Activated CD8-positive, alpha-beta T cell treated with anti-CD3 and anti-CD28 coated beads for 36 hours (primary cell): ENCODE results near the gene FMC1. TPM values are rescaled to one million over a fixed set of nuclear protein-coding genes. Genes with fewer than 3 reads are reported as not detected.

ENCODE experiments used
- ATAC-seq: fragments of 200-7000 bp; cut with Tn5 transposase; one replicate; pipeline ENCODE4 v1.10.0; 2021; ENCODE audit warnings: mild to moderate bottlenecking, moderate library complexity
- CTCF ChIA-PET: fragments of 350-600 bp; sonication (Branson Sonifier 250); formaldehyde crosslinking; loops from one replicate; lab custom pipeline; 2021; ENCODE audit warnings: antibody characterized with exemption; lab: Charles Lee
- POLR2A ChIA-PET: fragments of 350-600 bp; sonication (Branson Sonifier 250); formaldehyde crosslinking; loops from one replicate; lab custom pipeline; 2021; ENCODE audit warnings: antibody characterized with exemption; lab: Charles Lee
- DNase-seq: peaks from one replicate; pipeline ENCODE4 v3.0.0-alpha.2; 2020
- H3K27ac Mint-ChIP-seq: one replicate; pipeline ENCODE4 v1.8.0; 2021; ENCODE audit warnings: mild to moderate bottlenecking, mixed read lengths
- H3K27me3 Mint-ChIP-seq: one replicate; pipeline ENCODE4 v1.8.0; 2021; ENCODE audit warnings: mixed read lengths
- H3K36me3 Mint-ChIP-seq: one replicate; pipeline ENCODE4 v1.8.0; 2021; ENCODE audit warnings: low read depth, mixed read lengths
- H3K4me1 Mint-ChIP-seq: one replicate; pipeline ENCODE4 v1.8.0; 2021; ENCODE audit warnings: low read depth, mixed read lengths
- H3K4me3 Mint-ChIP-seq: one replicate; pipeline ENCODE4 v1.8.0; 2021; ENCODE audit warnings: mild to moderate bottlenecking, moderate library complexity, mixed read lengths
- H3K9me3 Mint-ChIP-seq: one replicate; pipeline ENCODE4 v1.8.0; 2021; ENCODE audit warnings: mixed read lengths
- CTCF ChIP-seq: fragments of 200-600 bp; IDR thresholded peaks from one replicate; pipeline ENCODE4 v1.8.0; 2022; ENCODE audit warnings: antibody characterized with exemption, mild to moderate bottlenecking
- intact Hi-C: fragments of 100-400 bp; cut with micrococcal nuclease; formaldehyde crosslinking; loops from one replicate; pipeline ENCODE4 v1.10.0; 2022
- total RNA-seq, 2 experiments: library from RNA; stranded (reverse); gene quantifications; one replicate each; pipeline ENCODE4 v1.2.3, GENCODE V29; 2021

The FMC1 gene
- total RNA-seq, 2 experiments from 2014 or later: 9.9 to 12.6 TPM

DNA sequence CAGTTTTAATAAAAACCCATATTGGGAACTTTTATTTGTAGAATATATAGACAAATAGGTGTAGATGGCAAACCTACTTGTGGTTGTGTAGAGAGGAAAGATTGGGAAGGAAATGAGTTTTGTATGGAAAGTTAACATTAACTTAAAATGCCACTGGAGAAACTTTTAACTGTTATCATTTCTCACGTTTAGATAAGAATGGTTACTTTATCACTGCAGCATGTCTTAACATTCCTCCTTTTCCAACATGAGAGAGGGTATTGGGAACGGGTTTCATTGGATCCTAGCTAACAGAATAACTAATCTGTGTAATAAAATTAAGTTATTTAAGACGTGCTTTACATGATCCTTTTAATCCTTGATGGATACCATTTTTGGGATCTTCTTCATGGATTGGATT is 20.4 kb downstream of the FMC1 start:
- no peaks in the 10 kb centered on the region for H3K27me3 Mint-ChIP-seq
- ATAC-seq (no peak), DNase-seq (no peak)
- H3K9me3 Mint-ChIP-seq: no peaks in the 10 kb centered on the region
- intact Hi-C loops: no loop called here
- H3K27ac Mint-ChIP-seq: peak overlapping the region; percentile 98
- ChIA-PET POLR2A (interaction anchor here (0.7 kb wide), 1 partner anchor 9 kb away, joined by 3 read pairs; no protein-coding TSS in a partner anchor), CTCF (interaction anchor here (0.8 kb wide), 1 partner anchor 12 kb away, joined by 3 read pairs; no protein-coding TSS in a partner anchor)
- H3K4me3 Mint-ChIP-seq: peak overlapping the region; percentile 92
- peaks cover 46% of the 10 kb centered on the region for H3K4me1 Mint-ChIP-seq
- no peak for TF ChIP-seq CTCF
- H3K36me3 Mint-ChIP-seq: peaks cover 51% of the 10 kb centered on the region

DNA sequence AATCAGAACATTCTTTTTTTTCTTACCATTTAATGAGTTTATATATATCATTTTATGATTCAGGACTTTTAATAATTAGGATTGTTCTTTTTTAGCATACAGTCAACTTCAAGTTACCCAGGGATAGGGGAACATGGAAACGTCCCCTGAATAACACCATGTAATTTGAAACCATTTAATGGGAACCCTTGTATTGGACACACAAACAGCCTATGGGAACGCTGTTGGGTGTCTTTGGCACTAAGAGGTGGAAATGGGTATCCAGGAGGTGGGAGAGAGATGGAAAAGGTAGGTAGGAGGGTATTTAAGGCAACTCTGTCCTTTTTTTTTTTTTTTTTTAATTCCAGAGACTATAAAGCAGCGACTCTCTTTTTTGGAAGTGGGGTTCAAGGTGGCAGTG is 21.2 kb downstream of the FMC1 start:
- intact Hi-C loops: no loop called here
- Mint-ChIP-seq H3K9me3 (no peaks in the 10 kb centered on the region), H3K4me1 (peaks cover 46% of the 10 kb centered on the region), H3K4me3 (peak overlapping the region; percentile 69), H3K27ac (peak overlapping the region; percentile 78), H3K27me3 (no peaks in the 10 kb centered on the region), H3K36me3 (peaks cover 52% of the 10 kb centered on the region)
- ATAC-seq (no peak), DNase-seq (no peak)
- ChIA-PET CTCF (no interaction called here), POLR2A (interaction anchor here (0.7 kb wide), 1 partner anchor 9 kb away, joined by 3 read pairs; no protein-coding TSS in a partner anchor)
- no peak for TF ChIP-seq CTCF

DNA sequence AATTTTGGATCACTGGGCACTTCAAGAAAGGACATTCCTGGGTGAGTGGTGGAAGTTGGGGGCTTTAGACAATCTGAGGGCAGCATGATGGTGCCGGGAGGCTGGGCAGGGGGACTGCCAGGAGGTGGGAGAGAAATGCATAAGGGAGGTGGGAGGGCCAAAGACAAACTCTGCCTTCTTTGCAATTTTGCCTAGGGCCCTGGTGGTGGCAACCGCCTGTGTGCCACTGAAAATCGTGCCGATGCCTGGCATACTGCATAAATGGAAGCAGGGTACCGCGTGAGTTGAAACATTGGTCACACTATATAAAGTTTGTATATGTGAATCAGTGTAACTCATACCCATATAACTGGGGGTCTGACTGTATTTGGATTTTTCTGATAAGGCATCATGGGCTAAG is 21.8 kb downstream of the FMC1 start:
- ATAC-seq (no peak), DNase-seq (no peak)
- Mint-ChIP-seq H3K4me1 (peaks cover 51% of the 10 kb centered on the region), H3K36me3 (peaks cover 57% of the 10 kb centered on the region), H3K9me3 (no peaks in the 10 kb centered on the region), H3K27ac (peak overlapping the region; percentile 86), H3K4me3 (peak overlapping the region; percentile 69), H3K27me3 (no peaks in the 10 kb centered on the region)
- POLR2A ChIA-PET: interaction anchor here (0.6 kb wide), 1 partner anchor 277 kb away, joined by 3 read pairs; no protein-coding TSS in a partner anchor
- intact Hi-C loops: no loop called here
- TF ChIP-seq CTCF: no peak
- CTCF ChIA-PET: interaction anchor here (0.9 kb wide), 1 partner anchor 12 kb away, joined by 4 read pairs; no protein-coding TSS in a partner anchor

GRCh38 chr7:139365336-139365735 is 24.2 kb downstream of the FMC1 start:
- no peak overlapping the region for H3K4me3 Mint-ChIP-seq
- H3K27ac Mint-ChIP-seq: peak overlapping the region; percentile 32
- no peaks in the 10 kb centered on the region for H3K27me3 Mint-ChIP-seq
- intact Hi-C loops: no loop called here
- ATAC-seq: no peak
- peaks cover 60% of the 10 kb centered on the region for H3K4me1 Mint-ChIP-seq
- no peak for TF ChIP-seq CTCF
- ChIA-PET POLR2A (interaction anchor here (0.7 to 1.3 kb wide), 3 partner anchors 10 to 1039 kb away, joined by 3 to 4 read pairs (median 3); partner anchors contain the start of gene RAB19), CTCF (interaction anchor here (1.7 kb wide), 1 partner anchor 26 kb away, joined by 4 read pairs; no protein-coding TSS in a partner anchor)
- DNase-seq: no peak
- H3K9me3 Mint-ChIP-seq: no peaks in the 10 kb centered on the region
- peaks cover 62% of the 10 kb centered on the region for H3K36me3 Mint-ChIP-seq

DNA sequence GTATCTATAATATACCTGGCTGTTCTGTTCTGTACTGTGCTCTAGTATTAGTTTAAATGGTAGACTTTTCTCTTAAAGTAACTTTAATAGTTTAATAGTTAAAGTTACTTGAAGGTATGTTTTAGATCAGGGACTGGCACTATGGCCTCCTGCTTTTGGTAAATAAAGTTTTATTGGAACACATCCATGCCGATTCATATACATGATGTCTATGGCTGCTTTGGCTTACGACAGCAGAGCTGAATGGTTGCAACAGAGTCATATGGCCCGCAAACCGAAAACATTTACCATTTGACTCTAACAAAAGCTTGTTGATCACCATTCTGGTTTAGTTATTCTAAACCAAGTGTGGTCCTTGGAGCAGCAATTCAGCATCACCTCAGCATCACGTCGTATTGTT is 25.3 kb downstream of the FMC1 start:
- TF ChIP-seq CTCF: no peak
- DNase-seq: no peak
- intact Hi-C loops: no loop called here
- POLR2A ChIA-PET: interaction anchor here (1.0 kb wide), 2 partner anchors 12 to 21 kb away, joined by 3 to 4 read pairs; no protein-coding TSS in a partner anchor
- Mint-ChIP-seq H3K27me3 (no peaks in the 10 kb centered on the region), H3K36me3 (peaks cover 58% of the 10 kb centered on the region), H3K4me1 (peaks cover 70% of the 10 kb centered on the region), H3K9me3 (no peaks in the 10 kb centered on the region), H3K4me3 (no peak overlapping the region), H3K27ac (no peak overlapping the region)
- CTCF ChIA-PET: interaction anchor here (1.7 kb wide), 1 partner anchor 27 kb away, joined by 4 read pairs; no protein-coding TSS in a partner anchor
- ATAC-seq: no peak
